Activated CD8-positive, alpha-beta memory T cell treated with anti-CD3 and anti-CD28 coated beads, Interleukin-2, amount 50 U/mL, for 1 hour (primary cell): ENCODE results near the gene PCDHA7.
"Not testable (repeated sequence)": the region's sequence is repeated elsewhere in the genome, so short reads cannot be mapped to it uniquely, and the experiment has no call there.

Experiments
- DNase-seq: peaks from one replicate; pipeline ENCODE4 v3.0.0-alpha.2; 2020; ENCODE audit errors: extremely low read depth

Gene PCDHA7

GRCh38 chr5:140821375-140822280 is 12.4 kb upstream of the PCDHA7 start, which contains the start of gene PCDHA5:
PCDHA5 (plus strand) TSS chr5:140821613.
- no peak for DNase-seq

- DNase-seq, result no peak
Observed at GRCh38 chr5:140822281-140822629, 11.8 kb upstream of the PCDHA7 start.

- DNase-seq, result not testable (repeated sequence)
Observed at GRCh38 chr5:140822969-140823368, 11.1 kb upstream of the PCDHA7 start.

- no peak for DNase-seq
Observed at GRCh38 chr5:140823475-140823874, 10.6 kb upstream of the PCDHA7 start.

- no peak for DNase-seq
Observed at GRCh38 chr5:140827704-140828361, 6.2 kb upstream of the PCDHA7 start, which contains the start of gene PCDHA6. PCDHA6 (plus strand) TSS chr5:140827960; CDS start chr5:140828092, 132 bp downstream.

GRCh38 chr5:140828362-140828737 is 5.7 kb upstream of the PCDHA7 start:
- DNase-seq, result no peak

- not testable (repeated sequence) for DNase-seq
Observed at GRCh38 chr5:140829511-140830501, 4.3 kb upstream of the PCDHA7 start.

GRCh38 chr5:140834439-140835008 is 455 bp downstream of the PCDHA7 start:
- not testable (repeated sequence) for DNase-seq

GRCh38 chr5:140835622-140836510 is 1.8 kb downstream of the PCDHA7 start:
- no peak for DNase-seq

- DNase-seq, result no peak
Observed at GRCh38 chr5:140840978-140841962, 7.2 kb downstream of the PCDHA7 start, which contains the start of gene PCDHA8. PCDHA8 (plus strand) TSS chr5:140841187; CDS start chr5:140841322, 135 bp downstream.

- no peak for DNase-seq
Observed at GRCh38 chr5:140842798-140843733, 9.0 kb downstream of the PCDHA7 start.

- DNase-seq, result not testable (repeated sequence)
Observed at GRCh38 chr5:140848139-140849102, 14.4 kb downstream of the PCDHA7 start, which contains the start of gene PCDHA9. PCDHA9 (plus strand) TSS chr5:140848382; CDS start chr5:140848496, 114 bp downstream.

GRCh38 chr5:140849831-140850634 is 16.0 kb downstream of the PCDHA7 start:
- not testable (repeated sequence) for DNase-seq

- no peak for DNase-seq
Observed at GRCh38 chr5:140855772-140856674, 22.0 kb downstream of the PCDHA7 start, which contains the start of gene PCDHA10. PCDHA10 (plus strand) TSS chr5:140855897; CDS start chr5:140856049, 152 bp downstream.
